HCT116 (cell line): ENCODE measurements around the gene PPP1R2C. TPM values are rescaled to one million over a fixed set of nuclear protein-coding genes. Genes with fewer than 3 reads are reported as not detected.

Experiments
- ATAC-seq: fragments of 200-7000 bp; cut with Tn5 transposase; 2 replicates; pipeline ENCODE4 v1.9.1; 2020; ENCODE audit warnings: mild to moderate bottlenecking, moderate library complexity
- BruUV-seq: library from RNA; stranded (reverse); fragments of 400-500 nt; replicated peaks from 2 replicates; lab custom pipeline; 2021; lab: Mats Ljungman, UMichigan
- CTCF ChIA-PET: fragments of 300-600 bp; sonication (Branson Sonifier 250); formaldehyde crosslinking; loops from one replicate; lab custom pipeline; 2021; ENCODE audit warnings: antibody characterized with exemption; lab: Charles Lee
- POLR2A ChIA-PET: fragments of 300-600, 350-600 bp; sonication (Branson Sonifier 250); formaldehyde crosslinking; loops from one replicate; lab custom pipeline; 2021; ENCODE audit warnings: antibody characterized with exemption; lab: Charles Lee
- RAD21 ChIA-PET, 2 experiments: fragments of 300-600 bp; sonication (Branson Sonifier 250); formaldehyde crosslinking; loops; one replicate each; lab custom pipeline; 2023; ENCODE audit warnings: low total read pairs in 2 of 2; ENCODE audit not compliant: uncharacterized antibody in 2 of 2, unreplicated experiment in 2 of 2, low non-redundant PET in 1 of 2; lab: Charles Lee
- DNase-seq: peaks from one replicate; pipeline ENCODE4 v3.0.0-alpha.2; 2010; ENCODE audit warnings: low read depth, low spot score
- H2AFZ ChIP-seq: fragments of 200-600 bp; shearing (Covaris generic), sonication (generic); 2 replicates; pipeline ENCODE4 v1.6.1; 2017; ENCODE audit warnings: low read depth, mixed run types, mixed read lengths, antibody characterized with exemption, low read length; ENCODE audit not compliant: poor library complexity, severe bottlenecking
- H3K27ac ChIP-seq: 2 replicates; pipeline ENCODE4 v1.5.1; 2012; ENCODE audit warnings: low read depth, low read length
- H3K27me3 ChIP-seq: fragments of 200-600 bp; sonication (generic); 2 replicates; pipeline ENCODE4 v1.6.1; 2016; ENCODE audit warnings: mixed run types, low read length, mixed read lengths; ENCODE audit not compliant: insufficient read depth
- H3K36me3 ChIP-seq, 2 experiments: fragments of 200-500 bp in 1 of 2; fragments of 200-600 bp in 1 of 2; sonication (Bioruptor generic) in 1 of 2; sonication (generic) in 1 of 2; 2 replicates each; pipeline versions ENCODE4 v1.5.1 to v1.6.1; 2014 to 2016; ENCODE audit warnings: low read length in 2 of 2, inconsistent platforms in 1 of 2, mixed read lengths in 1 of 2, mixed run types in 1 of 2; ENCODE audit not compliant: insufficient read depth in 2 of 2, control insufficient read depth in 1 of 2
- H3K4me1 ChIP-seq, 2 experiments: fragments of 200-600 bp in 1 of 2; sonication (generic) in 1 of 2; 2 replicates each; pipeline versions ENCODE4 v1.5.1 to v1.6.1; 2012 to 2017; ENCODE audit warnings: low read length in 2 of 2, inconsistent platforms in 1 of 2, mild to moderate bottlenecking in 1 of 2, mixed read lengths in 1 of 2, mixed run types in 1 of 2, moderate library complexity in 1 of 2; ENCODE audit not compliant: insufficient read depth in 2 of 2, control insufficient read depth in 1 of 2
- H3K4me2 ChIP-seq: fragments of 200-600 bp; sonication (generic); 2 replicates; pipeline ENCODE4 v1.6.1; 2017; ENCODE audit warnings: mixed run types, low read length, mixed read lengths
- H3K4me3 ChIP-seq, 2 experiments: fragments of 200-600 bp in 1 of 2; sonication (generic) in 1 of 2; replicated peaks in 1 of 2; 2 replicates each; pipeline ENCODE4 v1.5.1; 2011 to 2016; ENCODE audit warnings: low read length in 2 of 2, control low read depth in 1 of 2, low read depth in 1 of 2, mild to moderate bottlenecking in 1 of 2, mixed read lengths in 1 of 2, mixed run types in 1 of 2
- H3K79me2 ChIP-seq: fragments of 200-600 bp; sonication (generic); 2 replicates; pipeline ENCODE4 v1.6.1; 2017; ENCODE audit warnings: mild to moderate bottlenecking, mixed run types, low read length, moderate library complexity, mixed read lengths; ENCODE audit not compliant: insufficient read depth
- H3K9ac ChIP-seq: fragments of 200-600 bp; sonication (generic); 2 replicates; pipeline ENCODE4 v1.6.1; 2016; ENCODE audit warnings: low read length, mixed read lengths
- H3K9me2 ChIP-seq: fragments of 200-600 bp; sonication (generic), shearing (Covaris generic); 2 replicates; pipeline ENCODE4 v1.6.1; 2017; ENCODE audit warnings: mixed run types, mild to moderate bottlenecking, moderate library complexity; ENCODE audit not compliant: insufficient read depth
- H3K9me3 ChIP-seq, 2 experiments: fragments of 200-500 bp in 1 of 2; fragments of 200-600 bp in 1 of 2; sonication (Bioruptor generic) in 1 of 2; sonication (generic) in 1 of 2; 2 replicates each; pipeline ENCODE4 v1.6.1; 2014 to 2017; ENCODE audit warnings: low read length in 2 of 2, mixed read lengths in 2 of 2, inconsistent platforms in 1 of 2, low read depth in 1 of 2, mild to moderate bottlenecking in 1 of 2, mixed run types in 1 of 2, moderate library complexity in 1 of 2; ENCODE audit not compliant: control insufficient read depth in 1 of 2, insufficient read depth in 1 of 2
- H4K20me1 ChIP-seq: fragments of 200-600 bp; sonication (generic), shearing (Covaris generic); 2 replicates; pipeline ENCODE4 v1.6.1; 2017; ENCODE audit warnings: mixed run types, mild to moderate bottlenecking, moderate library complexity; ENCODE audit not compliant: insufficient read depth
- ATF3 ChIP-seq: IDR thresholded peaks from 2 replicates; pipeline ENCODE4 v1.6.1; 2012
- CBX3 ChIP-seq: IDR thresholded peaks from 2 replicates; pipeline ENCODE4 v1.6.1; 2012; ENCODE audit warnings: low read depth
- CEBPB ChIP-seq: IDR thresholded peaks from 2 replicates; pipeline ENCODE4 v1.6.1; 2012; ENCODE audit warnings: low read depth
- CTCF ChIP-seq, 3 experiments: fragments of 200-600 bp in 1 of 3; sonication (generic) in 1 of 3; IDR thresholded peaks in 2 of 3; conservative IDR thresholded peaks in 1 of 3; 2 replicates each; pipeline ENCODE4 v1.5.1; 2012 to 2017; ENCODE audit warnings: low read depth in 2 of 3, low read length in 2 of 3, antibody characterized with exemption in 1 of 3, borderline replicate concordance in 1 of 3, control low read depth in 1 of 3, mild to moderate bottlenecking in 1 of 3, mixed read lengths in 1 of 3, mixed run types in 1 of 3, moderate library complexity in 1 of 3; ENCODE audit not compliant: insufficient read depth in 1 of 3
- EGR1 ChIP-seq: IDR thresholded peaks from 2 replicates; pipeline ENCODE4 v1.6.1; 2012; ENCODE audit warnings: low read depth
- ELF1 ChIP-seq: IDR thresholded peaks from 2 replicates; pipeline ENCODE4 v1.6.1; 2012; ENCODE audit warnings: low read depth, borderline replicate concordance
- RAD21 ChIP-seq: IDR thresholded peaks from 2 replicates; pipeline ENCODE4 v1.6.1; 2012; ENCODE audit warnings: low read depth, mild to moderate bottlenecking
- REST ChIP-seq: IDR thresholded peaks from 2 replicates; pipeline ENCODE4 v1.6.1; 2012; ENCODE audit warnings: low read depth
- SP1 ChIP-seq: IDR thresholded peaks from 2 replicates; pipeline ENCODE4 v1.6.1; 2012; ENCODE audit warnings: low read depth
- SRF ChIP-seq: IDR thresholded peaks from 2 replicates; pipeline ENCODE4 v1.6.1; 2012; ENCODE audit warnings: low read depth
- ZNF274 ChIP-seq: fragments of 200-500 bp; sonication (Bioruptor generic); IDR thresholded peaks from 2 replicates; pipeline ENCODE4 v1.6.1; 2014; ENCODE audit warnings: mild to moderate bottlenecking, low read depth, low read length, inconsistent platforms
- intact Hi-C: fragments of 100-400 bp; cut with micrococcal nuclease; formaldehyde crosslinking; loops from 2 replicates; pipeline ENCODE4 v1.10.0; 2022
- total RNA-seq: library from RNA; stranded (reverse); gene quantifications from one replicate; pipeline ENCODE4 v1.2.1, GENCODE V29; 2021; ENCODE audit not compliant: unreplicated experiment

Gene PPP1R2C
- total RNA-seq, 1 experiment from 2014 or later, result not detected

DNA sequence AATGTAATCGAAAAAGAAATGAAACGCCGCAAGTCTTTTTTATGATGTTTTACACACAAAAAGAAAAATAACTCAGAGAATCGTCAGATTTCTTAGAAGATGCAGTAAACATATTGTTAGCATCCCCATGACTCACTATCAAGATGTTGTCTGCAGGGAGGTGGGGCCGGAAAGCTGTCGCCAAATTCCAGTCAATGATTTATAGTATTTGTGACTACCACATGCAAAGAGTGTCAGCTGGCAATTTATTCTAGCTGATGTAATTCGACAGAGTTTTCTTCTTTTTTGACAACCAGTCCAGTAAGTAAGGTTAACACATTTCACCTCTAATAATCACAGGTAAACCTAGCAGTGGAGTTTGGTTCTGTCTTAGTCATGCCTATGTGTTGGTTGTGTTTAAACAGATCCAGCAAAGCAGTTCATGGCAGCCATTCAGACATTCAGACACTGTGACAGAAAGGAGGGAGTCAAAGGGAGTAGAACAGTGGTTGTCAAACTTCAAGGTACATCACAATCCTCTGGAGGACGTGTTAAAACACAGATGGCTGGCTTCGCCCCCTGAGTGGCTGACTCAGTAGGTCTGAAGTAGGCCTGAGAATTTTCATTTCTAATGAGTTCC is 19.8 kb upstream of the PPP1R2C start:
- Histone ChIP-seq H3K9ac (no peak overlapping the region), H3K9me2 (no peaks in the 10 kb centered on the region), H3K4me2 (no peak overlapping the region), H3K36me3 (no peaks in the 10 kb centered on the region), H4K20me1 (no peaks in the 10 kb centered on the region), H3K9me3 (no peaks in the 10 kb centered on the region), H3K27me3 (no peaks in the 10 kb centered on the region), H3K4me1 (no peaks in the 10 kb centered on the region), H3K79me2 (no peaks in the 10 kb centered on the region), H2AFZ (no peak overlapping the region), H3K27ac (no peak overlapping the region), H3K4me3 (no peak overlapping the region)
- ATAC-seq, result no peak
- DNase-seq, result no peak
- TF ChIP-seq CTCF (IDR thresholded peaks at IDR 0.05 in 2 of 3, conservative IDR thresholded peaks at IDR 0.05 in 1 of 3; ENCODE audit: borderline replicate concordance in 1 of 3, insufficient read depth in 1 of 3, low read depth in 2 of 3, low read length in 2 of 3) (no peak), SRF (no peak), ELF1 (no peak), SP1 (no peak), EGR1 (no peak), RAD21 (no peak), CBX3 (no peak), REST (no peak), ATF3 (no peak), CEBPB (no peak), ZNF274 (no peak)
- BruUV-seq, result no TSS peak
- ChIA-PET POLR2A (no interaction called here), RAD21 (no interaction called here), CTCF (no interaction called here)
- intact Hi-C loops, result no loop called here
